MM.1S (cell line): ENCODE data around the gene CDKN1B.

Experiments used
- DNase-seq: peaks from one replicate; pipeline ENCODE4 v3.0.0-alpha.2; 2015
- H2AFZ ChIP-seq: fragments of 300-600 bp; sonication (generic); 2 replicates; pipeline ENCODE4 v1.6.0; 2016; ENCODE audit warnings: antibody characterized with exemption, low read length
- H3F3A ChIP-seq: fragments of 300-600 bp; sonication (generic); 2 replicates; pipeline ENCODE4 v1.6.1; 2016; ENCODE audit warnings: mild to moderate bottlenecking, antibody characterized with exemption, low read length, moderate library complexity, mixed read lengths; ENCODE audit not compliant: insufficient read depth
- H3K27ac ChIP-seq: fragments of 300-600 bp; sonication (generic); 2 replicates; pipeline ENCODE4 v1.5.1; 2016; ENCODE audit warnings: mild to moderate bottlenecking, low read length
- H3K27me3 ChIP-seq: fragments of 300-600 bp; sonication (generic); replicated peaks from 2 replicates; pipeline ENCODE4 v1.6.0; 2016; ENCODE audit warnings: low read length; ENCODE audit not compliant: insufficient read depth
- H3K36me3 ChIP-seq: fragments of 300-600 bp; sonication (generic); replicated peaks from 2 replicates; pipeline ENCODE4 v1.6.1; 2016; ENCODE audit warnings: mild to moderate bottlenecking, low read length, mixed read lengths; ENCODE audit not compliant: insufficient read depth
- H3K4me1 ChIP-seq: fragments of 300-600 bp; sonication (generic); 2 replicates; pipeline ENCODE4 v1.6.1; 2016; ENCODE audit warnings: low read length, mixed read lengths
- H3K4me2 ChIP-seq: fragments of 300-600 bp; sonication (generic); 2 replicates; pipeline ENCODE4 v1.6.0; 2016; ENCODE audit warnings: low read depth, low read length
- H3K4me3 ChIP-seq: fragments of 300-600 bp; sonication (generic); 2 replicates; pipeline ENCODE4 v1.5.1; 2016; ENCODE audit warnings: low read length, mixed read lengths
- H3K79me2 ChIP-seq: fragments of 300-600 bp; sonication (generic); 2 replicates; pipeline ENCODE4 v1.6.1; 2016; ENCODE audit warnings: mixed run types, low read length, mixed read lengths
- H3K9ac ChIP-seq: fragments of 300-600 bp; sonication (generic); 2 replicates; pipeline ENCODE4 v1.6.1; 2016; ENCODE audit warnings: low read length, mixed read lengths
- H3K9me2 ChIP-seq: fragments of 300-600 bp; sonication (generic); replicated peaks from 2 replicates; pipeline ENCODE4 v1.6.1; 2016; ENCODE audit warnings: mild to moderate bottlenecking, low read length, mixed read lengths; ENCODE audit not compliant: insufficient read depth
- H3K9me3 ChIP-seq: fragments of 300-600 bp; sonication (generic); replicated peaks from 2 replicates; pipeline ENCODE4 v1.6.1; 2016; ENCODE audit warnings: mild to moderate bottlenecking, low read length, mixed read lengths; ENCODE audit not compliant: insufficient read depth
- H4K20me1 ChIP-seq: fragments of 300-600 bp; sonication (generic); 2 replicates; pipeline ENCODE4 v1.6.1; 2016; ENCODE audit warnings: mild to moderate bottlenecking, low read length, moderate library complexity, mixed read lengths; ENCODE audit not compliant: insufficient read depth
- CTCF ChIP-seq: fragments of 300-600 bp; sonication (generic); IDR thresholded peaks from 2 replicates; pipeline ENCODE4 v1.5.1; 2016; ENCODE audit warnings: antibody characterized with exemption, low read length, mixed read lengths
- EZH2 ChIP-seq: fragments of 300-600 bp; sonication (generic); optimal IDR thresholded peaks from 2 replicates; pipeline ENCODE3; 2017; ENCODE audit warnings: low read depth, mild to moderate bottlenecking, antibody characterized with exemption, low read length, mixed read lengths
- EZH2phosphoT487 ChIP-seq: fragments of 300-600 bp; sonication (generic); IDR thresholded peaks from 2 replicates; pipeline ENCODE4 v1.6.1; 2018; ENCODE audit warnings: antibody characterized with exemption, low read length

CDKN1B gene

GRCh38 chr12:12770262-12770661 lies 53.1 kb downstream of the CDKN1B start:
- no peak overlapping the region for H3K9ac ChIP-seq
- no peak for DNase-seq

More at GRCh38 chr12:12770262-12770661, 53.1 kb downstream of the CDKN1B start:
- Histone ChIP-seq H3K27me3 (no peaks in the 10 kb centered on the region), H3K36me3 (no peaks in the 10 kb centered on the region), H3K9me3 (no peaks in the 10 kb centered on the region), H3F3A (no peaks in the 10 kb centered on the region), H2AFZ (no peak overlapping the region), H4K20me1 (no peaks in the 10 kb centered on the region), H3K79me2 (no peaks in the 10 kb centered on the region), H3K27ac (no peak overlapping the region), H3K9me2 (no peaks in the 10 kb centered on the region), H3K4me1 (peaks cover 7% of the 10 kb centered on the region), H3K4me3 (no peak overlapping the region), H3K4me2 (no peak overlapping the region)
- TF ChIP-seq EZH2, result no peak
- no peak for TF ChIP-seq CTCF
- TF ChIP-seq EZH2phosphoT487, result no peak
